Smooth muscle cell of the brain vasculature (primary cell): ENCODE data around the gene GARNL3.

Source experiments
- DNase-seq: peaks from one replicate; pipeline ENCODE4 v3.0.0-alpha.2; 2012; ENCODE audit warnings: low read depth, low spot score

The GARNL3 gene

GRCh38 chr9:127438394-127438793 lies 173.8 kb downstream of the GARNL3 start:
- no peak for DNase-seq
